Endothelial cell of umbilical vein (primary cell): Measurements from ENCODE around the gene SLC35F3. TPM values are rescaled to one million over a fixed set of nuclear protein-coding genes. Genes with fewer than 3 reads are reported as not detected.

ENCODE experiments used
- BruUV-seq: library from RNA; stranded (reverse); fragments of 400-500 nt; replicated peaks from 2 replicates; lab custom pipeline; 2021; lab: Mats Ljungman, UMichigan
- CTCF ChIA-PET: fragments of 300-600, 350-600 bp; sonication (Branson Sonifier 250); formaldehyde crosslinking; loops from one replicate; lab custom pipeline; 2021; ENCODE audit warnings: antibody characterized with exemption, inconsistent platforms; lab: Charles Lee
- POLR2A ChIA-PET: fragments of 300-600, 350-600 bp; sonication (Branson Sonifier 250); formaldehyde crosslinking; loops from one replicate; lab custom pipeline; 2021; ENCODE audit warnings: antibody characterized with exemption, inconsistent platforms; lab: Charles Lee
- DNase-seq: peaks from one replicate; pipeline ENCODE4 v3.0.0-alpha.2; 2011; ENCODE audit warnings: low read depth, low spot score
- FAIRE-seq: peaks from 2 replicates; lab custom pipeline; 2011; peaks lifted over from hg19 to GRCh38; lab: Jason Lieb, UNC
- H2AFZ ChIP-seq: 2 replicates; pipeline ENCODE4 v1.6.0; 2012; ENCODE audit warnings: low read depth, low read length, control low read depth, inconsistent platforms
- H3K27ac ChIP-seq: 2 replicates; pipeline ENCODE4 v1.5.1; 2011; ENCODE audit warnings: low read depth, mild to moderate bottlenecking, control low read depth, low read length, moderate library complexity; ENCODE audit not compliant: insufficient read depth
- H3K27me3 ChIP-seq, 2 experiments: 2 replicates each; pipeline versions ENCODE4 v1.6.0 to v1.6.1; 2011; ENCODE audit warnings: low read length in 2 of 2, mixed read lengths in 1 of 2; ENCODE audit not compliant: control insufficient read depth in 2 of 2, insufficient read depth in 2 of 2
- H3K36me3 ChIP-seq, 2 experiments: 2 replicates in 1 of 2; 3 replicates in 1 of 2; pipeline ENCODE4 v1.5.1; 2011; ENCODE audit warnings: low read length in 2 of 2, mild to moderate bottlenecking in 1 of 2, moderate library complexity in 1 of 2; ENCODE audit not compliant: control insufficient read depth in 2 of 2, insufficient read depth in 2 of 2; ENCODE audit errors: extremely low read depth in 1 of 2
- H3K4me1 ChIP-seq: 3 replicates; pipeline ENCODE4 v1.5.1; 2011; ENCODE audit warnings: mild to moderate bottlenecking, low read length; ENCODE audit not compliant: control insufficient read depth, insufficient read depth; ENCODE audit errors: extremely low read depth
- H3K4me2 ChIP-seq: 2 replicates; pipeline ENCODE4 v1.6.1; 2011; ENCODE audit warnings: low read length, control low read depth, mixed read lengths; ENCODE audit not compliant: insufficient read depth
- H3K4me3 ChIP-seq, 3 experiments: fragments of 200-600 bp in 1 of 3; sonication (generic), shearing (Covaris generic) in 1 of 3; replicated peaks in 1 of 3; 2 replicates each; pipeline ENCODE4 v1.5.1; 2011 to 2016; ENCODE audit warnings: control low read depth in 3 of 3, low read length in 3 of 3, mild to moderate bottlenecking in 2 of 3, inconsistent platforms in 1 of 3, low read depth in 1 of 3, moderate library complexity in 1 of 3; ENCODE audit not compliant: insufficient read depth in 1 of 3
- H3K79me2 ChIP-seq: 2 replicates; pipeline ENCODE4 v1.6.0; 2012; ENCODE audit warnings: low read length, inconsistent platforms; ENCODE audit not compliant: control insufficient read depth, insufficient read depth
- H3K9ac ChIP-seq: replicated peaks from 2 replicates; pipeline ENCODE3; 2011; ENCODE audit warnings: low read length, control low read depth; ENCODE audit not compliant: insufficient read depth; ENCODE audit errors: extremely low read depth
- H3K9me1 ChIP-seq: replicated peaks from 3 replicates; pipeline ENCODE4 v1.6.0; 2011; ENCODE audit warnings: mild to moderate bottlenecking, low read length; ENCODE audit not compliant: control insufficient read depth, insufficient read depth; ENCODE audit errors: extremely low read depth
- H3K9me3 ChIP-seq: replicated peaks from 2 replicates; pipeline ENCODE4 v1.5.1; 2012; ENCODE audit warnings: low read length, inconsistent platforms; ENCODE audit not compliant: control insufficient read depth, insufficient read depth
- H4K20me1 ChIP-seq: replicated peaks from 2 replicates; pipeline ENCODE3; 2011; ENCODE audit warnings: mild to moderate bottlenecking, low read length; ENCODE audit not compliant: control insufficient read depth, insufficient read depth; ENCODE audit errors: extremely low read depth
- EZH2 ChIP-seq: IDR thresholded peaks from 2 replicates; pipeline ENCODE4 v1.6.1; 2012; ENCODE audit warnings: borderline replicate concordance, low read depth, mild to moderate bottlenecking, moderate library complexity, low read length, inconsistent platforms; ENCODE audit not compliant: severe bottlenecking
- FOS ChIP-seq: IDR thresholded peaks from 2 replicates; pipeline ENCODE4 v1.6.1; 2011; ENCODE audit warnings: mild to moderate bottlenecking, low read length, moderate library complexity, borderline replicate concordance; ENCODE audit not compliant: insufficient read depth
- GATA2 ChIP-seq: IDR thresholded peaks from 2 replicates; pipeline ENCODE4 v1.7.0; 2011; ENCODE audit warnings: low read depth, mild to moderate bottlenecking, moderate library complexity, mixed read lengths, low read length; ENCODE audit not compliant: insufficient read length, insufficient read depth
- JUN ChIP-seq: IDR thresholded peaks from 2 replicates; pipeline ENCODE4 v1.6.1; 2011; ENCODE audit warnings: borderline replicate concordance, low read depth; ENCODE audit not compliant: insufficient read length, insufficient read depth
- MAX ChIP-seq: IDR thresholded peaks from 2 replicates; pipeline ENCODE4 v1.6.1; 2011; ENCODE audit not compliant: insufficient read depth, insufficient read length
- MYC ChIP-seq: IDR thresholded peaks from one replicate; pipeline ENCODE4 v1.6.1; 2011; ENCODE audit warnings: mild to moderate bottlenecking, low read depth, low read length
- POLR2A ChIP-seq: IDR thresholded peaks from 2 replicates; pipeline ENCODE4 v1.6.1; 2012; ENCODE audit warnings: low read depth, mild to moderate bottlenecking, control low read depth, low read length
- POLR2AphosphoS5 ChIP-seq: IDR thresholded peaks from 2 replicates; pipeline ENCODE4 v1.6.1; 2012; ENCODE audit warnings: low read depth, mild to moderate bottlenecking, control low read depth, low read length, moderate library complexity; ENCODE audit not compliant: insufficient read depth
- dilution Hi-C: fragments of 300-500 bp; cut with MboI; formaldehyde crosslinking; loops from one replicate; pipeline ENCODE4 v1.15.0; 2019; ENCODE audit warnings: low sequenced_read_pairs; ENCODE audit not compliant: extremely low pct_ligation_motif_present
- intact Hi-C: fragments of 100-400 bp; cut with micrococcal nuclease; formaldehyde crosslinking; loops from one replicate; pipeline ENCODE4 v1.10.0; 2022
- polyA plus RNA-seq, 4 experiments: library from polyadenylated mRNA; depleted of rRNA in 3 of 4; stranded (reverse) in 3 of 4; unstranded in 1 of 4; fragments of >200 nt; gene quantifications; 2 replicates each; pipeline versions ENCODE4 v1.2.1 to v1.2.3, GENCODE V29; 2011 to 2012; ENCODE audit warnings: missing spikeins in 1 of 4
- total RNA-seq: library from RNA; stranded (reverse); gene quantifications from 2 replicates; pipeline ENCODE4 v1.2.3, GENCODE V29; 2021
- TF ChIP-seq, protein P1 (sequence below), 2 donors: IDR thresholded peaks; 1 replicate in 1 of 2; 2 replicates in 1 of 2; pipeline ENCODE4 v1.5.1; 2011; ENCODE audit warnings: low read length in 2 of 2, mild to moderate bottlenecking in 2 of 2, moderate library complexity in 2 of 2, control low read depth in 1 of 2, inconsistent platforms in 1 of 2, low read depth in 1 of 2; ENCODE audit not compliant: insufficient read depth in 1 of 2; ENCODE audit errors: extremely low read depth in 1 of 2

Gene SLC35F3
- total and polyA plus RNA-seq, 2 donors (not counting 3 experiments of a cell fraction or from before 2014, with no cell fraction given), result not detected

DNA sequence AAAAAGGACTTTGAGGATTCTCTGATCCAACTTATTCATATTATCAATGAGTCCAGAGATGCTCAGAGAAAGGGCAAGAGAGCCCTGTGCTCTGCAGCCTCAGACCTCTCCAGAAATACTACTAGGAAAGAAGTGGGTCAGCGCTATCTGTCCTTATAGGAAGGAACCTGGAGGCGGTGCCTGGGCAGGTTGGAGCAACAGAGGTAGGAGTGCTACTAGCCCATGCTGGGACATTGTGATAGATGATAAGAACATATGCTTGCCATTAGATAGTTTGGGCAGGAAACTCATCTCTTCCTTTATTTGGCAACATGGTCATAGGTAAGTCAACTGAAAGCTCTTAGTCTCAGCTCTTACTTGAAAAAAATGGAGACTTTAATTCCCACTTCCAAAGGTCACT lies 335.0 kb downstream of the SLC35F3 start:
- Histone ChIP-seq H3K9me1 (no peaks in the 10 kb centered on the region), H3K4me1 (no peaks in the 10 kb centered on the region), H3K27me3 (no peaks in the 10 kb centered on the region), H3K4me2 (no peak overlapping the region), H3K79me2 (no peaks in the 10 kb centered on the region), H3K4me3 (no peak overlapping the region), H3K9ac (no peak overlapping the region), H3K9me3 (no peaks in the 10 kb centered on the region), H4K20me1 (no peaks in the 10 kb centered on the region), H3K27ac (no peak overlapping the region), H3K36me3 (no peaks in the 10 kb centered on the region), H2AFZ (no peak overlapping the region)
- no peak for TF ChIP-seq GATA2
- TF ChIP-seq EZH2, result no peak
- TF ChIP-seq MAX, result no peak
- TF ChIP-seq, protein P1, sequence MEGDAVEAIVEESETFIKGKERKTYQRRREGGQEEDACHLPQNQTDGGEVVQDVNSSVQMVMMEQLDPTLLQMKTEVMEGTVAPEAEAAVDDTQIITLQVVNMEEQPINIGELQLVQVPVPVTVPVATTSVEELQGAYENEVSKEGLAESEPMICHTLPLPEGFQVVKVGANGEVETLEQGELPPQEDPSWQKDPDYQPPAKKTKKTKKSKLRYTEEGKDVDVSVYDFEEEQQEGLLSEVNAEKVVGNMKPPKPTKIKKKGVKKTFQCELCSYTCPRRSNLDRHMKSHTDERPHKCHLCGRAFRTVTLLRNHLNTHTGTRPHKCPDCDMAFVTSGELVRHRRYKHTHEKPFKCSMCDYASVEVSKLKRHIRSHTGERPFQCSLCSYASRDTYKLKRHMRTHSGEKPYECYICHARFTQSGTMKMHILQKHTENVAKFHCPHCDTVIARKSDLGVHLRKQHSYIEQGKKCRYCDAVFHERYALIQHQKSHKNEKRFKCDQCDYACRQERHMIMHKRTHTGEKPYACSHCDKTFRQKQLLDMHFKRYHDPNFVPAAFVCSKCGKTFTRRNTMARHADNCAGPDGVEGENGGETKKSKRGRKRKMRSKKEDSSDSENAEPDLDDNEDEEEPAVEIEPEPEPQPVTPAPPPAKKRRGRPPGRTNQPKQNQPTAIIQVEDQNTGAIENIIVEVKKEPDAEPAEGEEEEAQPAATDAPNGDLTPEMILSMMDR (IDR thresholded peaks at IDR 0.05; ENCODE audit: extremely low read depth in 1 of 2, insufficient read depth in 1 of 2, low read depth in 1 of 2, low read length in 2 of 2), result no peak
- no peak for TF ChIP-seq POLR2AphosphoS5
- TF ChIP-seq FOS, result no peak
- TF ChIP-seq POLR2A, result no peak
- TF ChIP-seq MYC, result no peak
- no peak for TF ChIP-seq JUN
- dilution Hi-C loops, result no loop called here
- no TSS peak for BruUV-seq
- DNase-seq (no peak), FAIRE-seq (no peak)
- ChIA-PET POLR2A (no interaction called here), CTCF (no interaction called here)
- intact Hi-C loops, result no loop called here
